Measurements from ENCODE around the gene ATP2C1.
A peak's percentile ranks its signal among the peaks of the same experiment; 100 is the strongest.
"Not testable (repeated sequence)": the region's sequence is repeated elsewhere in the genome, so short reads cannot be mapped to it uniquely, and the experiment has no call there.

ATP2C1 gene, protein sequence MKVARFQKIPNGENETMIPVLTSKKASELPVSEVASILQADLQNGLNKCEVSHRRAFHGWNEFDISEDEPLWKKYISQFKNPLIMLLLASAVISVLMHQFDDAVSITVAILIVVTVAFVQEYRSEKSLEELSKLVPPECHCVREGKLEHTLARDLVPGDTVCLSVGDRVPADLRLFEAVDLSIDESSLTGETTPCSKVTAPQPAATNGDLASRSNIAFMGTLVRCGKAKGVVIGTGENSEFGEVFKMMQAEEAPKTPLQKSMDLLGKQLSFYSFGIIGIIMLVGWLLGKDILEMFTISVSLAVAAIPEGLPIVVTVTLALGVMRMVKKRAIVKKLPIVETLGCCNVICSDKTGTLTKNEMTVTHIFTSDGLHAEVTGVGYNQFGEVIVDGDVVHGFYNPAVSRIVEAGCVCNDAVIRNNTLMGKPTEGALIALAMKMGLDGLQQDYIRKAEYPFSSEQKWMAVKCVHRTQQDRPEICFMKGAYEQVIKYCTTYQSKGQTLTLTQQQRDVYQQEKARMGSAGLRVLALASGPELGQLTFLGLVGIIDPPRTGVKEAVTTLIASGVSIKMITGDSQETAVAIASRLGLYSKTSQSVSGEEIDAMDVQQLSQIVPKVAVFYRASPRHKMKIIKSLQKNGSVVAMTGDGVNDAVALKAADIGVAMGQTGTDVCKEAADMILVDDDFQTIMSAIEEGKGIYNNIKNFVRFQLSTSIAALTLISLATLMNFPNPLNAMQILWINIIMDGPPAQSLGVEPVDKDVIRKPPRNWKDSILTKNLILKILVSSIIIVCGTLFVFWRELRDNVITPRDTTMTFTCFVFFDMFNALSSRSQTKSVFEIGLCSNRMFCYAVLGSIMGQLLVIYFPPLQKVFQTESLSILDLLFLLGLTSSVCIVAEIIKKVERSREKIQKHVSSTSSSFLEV

DNA sequence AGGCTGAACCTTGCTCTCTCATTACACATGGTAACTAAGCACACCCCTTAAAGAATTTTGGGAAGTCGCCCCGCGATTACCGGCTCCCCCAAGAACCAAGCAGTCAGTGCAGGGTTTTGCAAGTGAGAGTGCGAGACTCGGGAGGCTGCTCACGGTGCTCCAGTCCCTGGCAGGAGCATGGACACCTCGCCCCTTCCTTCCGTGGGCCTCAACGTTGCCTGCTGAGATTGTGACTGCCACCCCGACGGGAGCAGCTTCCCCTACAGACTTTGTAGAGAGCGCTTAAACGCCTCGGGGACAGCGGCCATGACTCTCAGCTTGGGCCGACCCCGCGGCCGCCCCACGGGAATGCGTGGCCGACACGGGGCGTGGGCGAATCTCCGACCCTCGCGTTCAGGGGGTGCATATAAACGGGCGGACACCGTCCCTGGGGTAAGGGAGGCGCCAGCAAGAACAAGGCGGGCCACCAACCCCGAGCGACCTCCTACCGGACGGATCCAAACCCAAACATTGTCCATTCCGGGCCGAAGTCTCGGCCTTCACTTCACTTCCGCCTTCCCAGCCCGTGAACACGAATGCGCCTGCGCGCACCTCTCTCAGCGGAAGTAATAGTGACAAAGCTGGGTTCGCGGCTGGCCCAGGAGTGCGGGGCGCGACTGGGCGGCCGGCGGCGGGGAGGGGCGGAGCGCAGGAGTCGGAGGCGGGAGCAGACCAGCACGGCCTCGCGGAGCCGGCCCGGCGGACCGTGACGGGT is at the start of gene ATP2C1:
TSS of gene ATP2C1 (plus strand) at position 709 of the 754 bp plus-strand sequence. CDS start 686 bp downstream, outside the sequence.
- peak; percentile 97 for DNase-seq

DNA sequence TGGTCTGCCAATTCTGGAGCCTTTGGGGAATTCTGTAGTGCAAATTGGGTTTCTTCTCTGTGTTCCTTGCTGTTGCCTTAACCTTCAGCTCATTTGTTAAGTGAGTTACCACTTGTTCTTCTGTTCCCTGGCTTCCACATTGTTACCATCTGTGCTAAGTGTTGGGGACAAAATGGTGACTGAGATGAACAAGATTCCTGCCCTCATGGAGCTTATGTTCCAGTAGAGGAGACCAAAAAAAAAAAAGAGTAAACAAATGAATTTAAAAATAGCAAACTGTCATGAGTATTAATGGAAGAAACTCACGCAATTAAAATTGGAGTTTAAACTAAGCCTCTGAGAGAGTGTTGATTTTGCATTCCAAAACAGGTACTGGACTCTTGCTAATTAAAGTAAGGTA is 49.4 kb upstream of the ATP2C1 start:
- no peak for DNase-seq

DNA sequence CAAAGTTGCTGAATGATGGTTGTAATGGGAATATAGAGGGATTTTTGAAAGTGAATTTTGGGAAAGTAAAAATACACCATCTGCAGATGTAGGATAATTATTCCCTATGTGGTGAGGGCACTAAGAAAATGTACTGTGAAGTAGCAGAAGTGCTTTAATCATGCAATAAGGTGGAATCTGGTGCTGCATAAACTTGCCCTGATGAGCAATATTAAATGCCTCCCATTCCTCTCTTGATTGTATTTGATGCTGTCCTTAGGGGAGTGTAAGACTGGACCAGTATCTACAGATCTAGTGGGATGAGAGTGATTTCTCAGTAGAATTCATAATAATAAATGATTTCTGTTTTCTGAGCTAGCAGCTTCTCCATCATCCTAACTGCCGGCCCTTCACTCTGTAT is 47.7 kb upstream of the ATP2C1 start:
- no peak for DNase-seq

DNA sequence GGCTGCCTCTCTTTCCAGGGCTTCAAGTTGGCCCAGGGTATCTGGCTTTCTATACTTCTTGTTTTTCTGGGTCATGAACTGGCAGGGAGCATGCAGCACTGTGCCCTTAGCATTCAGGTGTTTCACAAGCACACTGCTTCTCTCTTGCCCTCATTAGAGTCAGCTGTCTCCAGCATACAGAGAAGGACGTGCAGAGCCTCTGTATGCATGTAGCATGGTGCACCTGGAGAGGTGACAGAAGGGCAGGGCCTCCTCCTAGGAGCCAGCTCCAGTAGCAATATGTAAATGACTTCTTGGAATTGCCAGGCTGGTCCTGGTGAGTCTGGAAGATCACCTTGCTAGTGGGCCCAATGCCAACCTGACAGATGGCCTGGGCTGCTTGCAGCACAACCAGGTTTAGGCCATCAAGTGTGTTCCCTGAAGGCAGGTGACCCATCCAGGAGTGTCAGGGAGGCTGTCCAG is 44.8 kb upstream of the ATP2C1 start:
- peak; percentile 94 for DNase-seq

DNA sequence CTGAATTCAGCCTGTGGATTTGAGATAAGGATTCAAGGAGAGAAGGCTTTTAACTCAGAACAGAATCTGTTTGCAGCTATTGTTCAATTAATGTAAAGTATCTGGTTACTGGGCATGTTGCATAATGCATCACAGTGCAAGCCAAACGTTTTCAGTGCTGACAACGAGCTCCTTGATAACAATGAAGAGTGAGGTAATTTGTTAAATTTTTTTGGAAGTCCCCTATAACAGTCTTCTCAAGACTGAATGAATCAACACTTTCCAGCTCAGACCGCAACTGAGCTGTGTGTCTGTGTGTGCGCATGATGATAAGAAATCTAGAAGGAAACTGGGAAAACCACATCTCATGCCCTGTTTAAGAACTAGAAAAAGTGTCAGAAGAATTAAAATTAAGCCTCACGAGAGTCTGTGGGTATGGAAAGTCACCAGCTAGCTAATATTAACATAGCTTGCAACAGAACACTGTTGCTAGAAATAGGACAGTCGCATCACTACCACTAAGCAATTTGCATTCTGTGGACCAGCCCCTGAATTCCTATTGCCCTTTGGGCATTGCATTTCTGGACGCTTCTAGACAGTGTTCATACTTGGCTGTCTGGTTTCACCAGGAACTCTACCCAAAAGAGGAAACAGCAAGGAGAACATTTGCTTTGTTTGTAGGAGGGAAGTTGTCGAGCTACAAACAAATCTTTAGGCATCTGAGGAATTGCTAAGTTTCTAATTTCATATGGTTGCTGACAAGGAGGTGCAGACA is 43.7 kb upstream of the ATP2C1 start:
- DNase-seq = peak; percentile 79

DNA sequence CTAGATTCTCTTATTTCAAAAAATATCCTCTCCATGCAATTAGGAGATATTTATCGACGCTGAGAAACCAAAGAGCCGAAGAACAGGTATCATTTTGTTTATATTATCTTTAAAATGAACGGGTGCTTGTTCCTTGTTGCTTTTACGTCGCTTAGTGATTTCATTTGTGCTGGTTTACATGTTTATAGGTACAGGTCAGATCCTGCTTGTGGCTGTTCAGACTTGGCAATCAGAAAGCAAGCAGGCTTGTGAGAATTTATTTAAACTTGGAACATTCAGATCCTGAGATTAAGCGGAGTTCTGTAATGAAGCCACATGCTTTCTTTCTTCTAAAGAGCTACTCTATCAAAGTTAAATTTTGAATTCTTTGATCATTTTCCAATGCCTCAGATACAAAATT is 43.0 kb upstream of the ATP2C1 start:
- DNase-seq = no peak

DNA sequence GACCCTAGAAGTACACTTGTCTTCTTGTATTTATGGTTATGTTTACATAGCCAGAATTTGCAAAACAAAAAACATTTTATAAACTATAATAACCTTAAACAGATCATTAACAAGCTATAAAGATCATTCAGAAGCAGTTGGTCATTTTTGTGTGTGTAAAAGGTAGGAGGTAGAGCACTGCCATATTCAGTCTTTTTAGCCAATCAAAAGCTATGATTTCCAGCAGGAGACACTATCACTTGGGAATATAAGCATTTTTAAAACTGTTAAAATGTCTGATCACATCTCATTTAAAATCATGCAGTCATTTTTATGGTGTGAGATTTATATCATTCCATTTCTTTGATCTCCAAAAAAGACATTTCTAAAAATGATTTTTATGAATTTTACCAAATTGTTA is 42.6 kb upstream of the ATP2C1 start:
- DNase-seq = no peak

DNA sequence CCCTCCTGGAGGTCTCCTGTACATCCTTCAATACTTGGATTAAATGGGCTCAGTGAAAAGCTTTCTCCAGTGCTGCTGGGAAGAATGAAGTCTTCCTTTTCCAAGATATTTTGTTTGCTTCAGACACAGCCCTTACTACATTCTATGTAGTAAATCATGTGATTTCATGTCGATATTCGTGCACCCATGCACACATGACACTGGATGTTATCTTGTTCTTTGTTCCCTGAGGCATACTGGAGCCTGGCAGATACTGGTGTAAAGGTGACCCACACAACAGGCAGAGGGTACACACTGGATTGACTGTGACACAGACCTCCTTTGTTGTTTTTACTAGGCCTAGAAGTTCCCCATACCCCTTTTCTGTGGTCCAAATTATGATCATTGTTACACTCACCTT is 40.3 kb upstream of the ATP2C1 start:
- DNase-seq = no peak

DNA sequence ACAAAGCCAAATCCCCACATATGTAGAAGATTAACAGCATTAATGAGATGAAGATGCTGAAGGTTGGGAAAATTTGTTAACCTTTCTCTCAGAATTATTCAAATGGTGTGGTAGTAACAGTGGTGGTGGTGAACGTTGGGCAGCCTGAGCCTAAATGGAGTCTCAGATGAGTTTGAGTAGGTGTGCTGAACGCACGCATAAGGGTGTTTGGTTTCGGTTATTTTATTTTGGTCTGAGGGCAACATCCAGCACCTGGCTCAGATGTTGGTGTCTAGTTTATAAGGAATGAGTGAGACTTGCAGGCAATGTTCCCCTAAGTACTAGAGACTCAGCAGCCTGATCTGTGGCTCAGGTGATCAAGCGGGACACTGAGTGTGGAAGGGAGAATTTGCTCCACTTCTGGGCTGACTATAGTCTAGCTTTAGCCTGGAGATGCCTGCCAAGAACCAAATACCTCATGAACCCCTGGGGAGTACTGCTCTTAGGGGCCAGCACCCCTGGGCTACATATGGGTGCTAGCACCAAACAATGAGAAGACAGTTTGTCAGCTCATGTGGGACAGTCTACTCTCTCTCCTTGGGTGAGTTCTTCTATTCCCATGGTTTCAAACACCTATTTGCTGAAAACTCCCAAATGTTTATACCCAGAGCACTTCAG is 39.5 kb upstream of the ATP2C1 start:
- DNase-seq = no peak

DNA sequence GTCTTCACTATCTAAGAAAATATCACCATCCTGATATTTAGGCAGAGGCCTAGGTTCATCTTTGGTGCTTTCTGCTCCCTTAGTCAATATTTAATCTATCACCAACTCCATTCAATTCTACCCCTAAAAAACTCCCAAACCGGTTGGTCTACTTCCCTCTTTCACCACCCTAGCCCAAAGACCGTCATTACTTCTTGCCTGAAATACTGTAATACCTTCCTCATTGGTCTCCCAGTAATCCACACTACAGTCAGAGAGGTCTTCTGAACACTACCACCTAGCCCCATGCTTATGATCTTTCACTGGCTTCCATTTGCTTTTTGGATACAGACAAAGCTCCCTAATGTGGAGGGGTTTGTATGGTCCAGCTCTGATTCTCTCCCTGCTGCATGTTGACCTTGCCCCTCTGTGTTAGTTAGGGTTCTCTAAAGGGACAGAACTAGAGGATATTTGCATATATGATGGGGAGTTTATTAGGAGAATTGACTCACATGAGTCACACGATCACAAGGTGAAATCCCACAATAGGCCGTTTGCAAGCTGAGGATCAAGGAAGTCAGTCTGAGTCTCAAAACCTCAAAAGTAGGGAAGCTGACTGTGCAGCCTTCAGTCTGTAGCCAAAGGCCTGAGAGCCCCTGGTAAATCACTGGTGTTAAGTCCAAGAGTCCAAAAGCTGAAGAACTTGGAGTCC is 36.4 kb upstream of the ATP2C1 start:
- DNase-seq = no peak

DNA sequence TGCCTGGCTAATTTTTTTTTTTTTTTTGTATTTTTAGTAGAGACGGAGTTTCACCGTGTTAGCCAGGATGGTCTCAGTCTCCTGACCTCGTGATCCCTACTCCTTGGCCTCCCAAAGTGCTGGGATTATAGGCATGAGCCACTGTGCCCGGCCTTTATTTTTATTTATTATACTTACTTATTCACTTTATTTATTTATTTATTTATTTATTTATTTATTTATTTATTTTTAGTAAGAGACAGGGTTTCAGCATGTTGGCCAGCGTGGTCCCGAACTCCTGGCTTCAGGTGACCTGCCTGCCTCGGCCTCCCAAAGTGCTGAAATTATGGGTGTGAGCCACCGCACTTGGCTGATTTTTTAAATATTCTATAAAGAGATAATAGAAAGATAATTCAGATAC is 31.8 kb upstream of the ATP2C1 start:
- DNase-seq = not testable (repeated sequence)

DNA sequence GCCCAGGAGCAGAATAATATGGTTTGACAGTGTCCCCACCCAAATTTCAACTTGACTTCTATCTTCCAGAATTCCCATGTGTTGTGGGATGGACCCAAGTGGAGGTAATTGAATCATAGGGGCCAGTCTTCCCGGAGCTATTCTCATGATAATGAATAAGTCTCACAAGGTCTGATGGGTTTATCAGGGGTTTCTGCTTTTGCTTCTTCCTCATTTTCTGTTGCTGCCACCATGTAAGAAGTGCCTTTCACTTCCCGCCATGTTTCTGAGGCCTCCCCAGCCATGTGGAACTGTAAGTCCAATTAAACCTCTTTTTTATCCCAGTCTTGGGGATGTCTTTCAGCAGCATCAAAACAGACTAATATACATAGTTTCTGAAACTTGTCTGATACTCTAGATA is 28.4 kb upstream of the ATP2C1 start:
- DNase-seq = no peak

DNA sequence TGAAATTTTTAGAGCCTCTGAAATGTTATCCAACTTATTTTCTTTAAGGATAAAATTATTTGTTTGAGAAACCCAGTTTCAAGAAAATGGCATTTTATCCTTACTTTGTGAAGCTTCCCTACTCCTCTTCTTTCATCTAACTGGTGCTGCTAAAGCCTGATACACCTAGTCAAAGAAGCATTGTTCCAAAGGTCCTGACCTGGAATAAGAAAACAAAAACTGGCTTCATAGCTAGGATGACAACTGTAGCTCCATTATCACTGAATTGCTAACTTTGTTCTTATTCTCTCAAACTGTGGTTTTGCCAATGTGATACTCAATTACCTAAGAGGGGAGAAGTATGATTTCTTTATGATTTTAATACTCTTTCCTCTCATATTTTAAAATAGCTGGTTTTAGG is 27.6 kb upstream of the ATP2C1 start:
- DNase-seq = no peak

DNA sequence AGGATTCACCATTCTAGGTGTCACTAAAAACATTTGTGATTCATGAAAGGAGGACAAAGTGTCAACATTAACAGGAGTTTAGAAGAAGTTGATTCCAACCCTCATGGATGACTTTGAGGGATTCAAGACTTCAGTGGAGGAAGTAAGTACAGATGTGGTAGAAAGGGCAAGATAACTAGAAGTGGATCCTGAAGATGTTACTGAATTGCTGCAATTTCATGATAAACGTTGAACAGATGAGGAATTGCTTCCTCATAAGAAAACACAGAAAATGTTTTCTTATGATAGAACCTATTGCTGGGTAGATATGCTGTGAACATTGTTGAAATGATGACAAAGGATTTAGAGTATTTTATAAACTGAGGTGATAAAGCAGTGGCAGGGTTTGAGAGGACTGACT is 23.5 kb upstream of the ATP2C1 start:
- no peak for DNase-seq

DNA sequence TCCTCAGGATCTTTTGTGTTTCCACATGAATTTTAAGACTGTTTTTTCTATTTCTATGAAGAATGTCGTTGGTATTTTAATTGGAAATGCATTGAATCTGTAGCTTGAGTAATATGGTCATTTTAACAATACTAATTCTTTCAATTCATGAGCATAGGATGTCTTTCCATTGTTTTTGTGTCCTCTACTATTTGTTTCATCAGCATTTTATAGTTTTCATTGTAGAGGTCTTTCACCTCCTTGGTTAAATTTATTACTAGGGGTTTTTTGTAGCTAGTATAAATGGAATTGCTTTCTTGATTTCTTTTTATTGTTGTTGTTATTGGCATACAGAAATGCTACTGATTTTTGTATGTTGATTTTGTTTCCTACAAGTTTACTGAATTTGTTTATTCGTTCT is 17.3 kb upstream of the ATP2C1 start:
- DNase-seq = no peak

DNA sequence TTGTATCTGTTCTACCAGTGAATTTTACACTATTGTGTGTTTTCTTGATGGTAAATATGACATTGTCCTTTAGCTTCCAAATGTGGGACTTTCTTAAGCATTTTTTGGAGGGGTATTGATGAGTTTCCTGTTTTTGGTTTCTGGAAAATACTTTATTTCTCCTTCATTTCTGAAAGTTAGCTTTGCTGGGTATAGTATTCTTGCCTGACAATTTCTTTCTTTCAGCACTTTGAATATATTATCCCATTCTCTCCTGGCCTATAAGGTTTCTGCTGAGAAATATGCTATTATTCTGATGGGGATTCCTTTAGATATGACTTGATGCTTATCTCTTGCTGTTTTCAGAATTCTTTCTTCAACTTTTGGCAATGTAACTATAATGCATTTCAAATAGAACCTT is 15.4 kb upstream of the ATP2C1 start:
- DNase-seq = no peak

DNA sequence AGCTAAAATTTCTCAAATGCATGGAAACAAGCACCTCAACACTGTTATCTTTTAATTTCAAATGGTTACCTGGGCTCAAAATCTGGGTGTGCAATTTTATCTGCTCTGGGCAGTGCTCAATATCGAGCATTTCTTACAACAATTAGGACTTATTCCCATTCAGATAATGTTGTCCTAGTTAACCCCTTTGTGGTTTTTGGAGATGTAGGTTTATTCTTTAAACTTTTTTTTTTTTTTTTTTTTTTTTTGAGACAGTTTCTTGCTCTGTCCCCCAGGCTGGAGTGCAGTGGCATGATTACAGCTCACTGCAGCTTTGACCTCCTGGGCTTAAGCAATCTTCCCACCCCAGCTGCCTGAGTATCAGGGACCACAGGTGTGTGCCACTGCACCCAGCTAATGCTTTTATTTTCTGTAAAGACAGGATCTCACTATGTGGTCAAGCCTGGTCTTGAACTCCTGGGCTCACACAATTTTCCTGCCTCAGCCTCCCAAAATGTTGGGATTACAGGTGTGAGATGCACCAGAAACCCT is 4.4 kb upstream of the ATP2C1 start:
- DNase-seq = no peak

DNA sequence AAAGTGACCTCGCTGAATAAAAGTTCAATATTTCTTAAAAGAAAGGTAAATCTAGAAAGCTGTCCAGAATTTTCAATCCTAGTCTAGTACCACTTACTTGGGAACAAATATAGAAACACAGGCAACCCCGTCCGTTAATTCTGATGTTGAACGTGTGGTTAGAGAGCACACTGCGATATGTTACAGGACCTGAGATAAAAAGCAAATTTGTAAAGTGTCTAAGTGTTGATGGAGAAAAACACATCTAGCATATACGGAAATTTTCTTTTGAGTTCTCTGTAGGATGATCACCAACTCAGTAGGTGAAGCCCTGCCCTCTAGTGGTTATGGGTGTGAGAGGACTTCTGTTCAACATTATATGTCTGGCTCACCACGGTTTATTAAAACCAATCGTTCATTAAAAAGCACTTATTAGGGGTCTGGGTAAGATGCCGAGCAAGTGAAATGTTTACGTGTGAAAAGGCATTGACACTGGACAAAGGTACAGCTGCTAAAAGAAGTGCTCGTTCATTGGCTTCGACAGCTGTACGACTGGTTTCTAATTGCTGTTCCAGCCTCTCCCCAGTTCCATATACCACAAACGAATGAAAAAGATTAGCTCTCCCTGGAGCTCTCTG is 1.0 kb upstream of the ATP2C1 start:
- DNase-seq = peak; percentile 89

DNA sequence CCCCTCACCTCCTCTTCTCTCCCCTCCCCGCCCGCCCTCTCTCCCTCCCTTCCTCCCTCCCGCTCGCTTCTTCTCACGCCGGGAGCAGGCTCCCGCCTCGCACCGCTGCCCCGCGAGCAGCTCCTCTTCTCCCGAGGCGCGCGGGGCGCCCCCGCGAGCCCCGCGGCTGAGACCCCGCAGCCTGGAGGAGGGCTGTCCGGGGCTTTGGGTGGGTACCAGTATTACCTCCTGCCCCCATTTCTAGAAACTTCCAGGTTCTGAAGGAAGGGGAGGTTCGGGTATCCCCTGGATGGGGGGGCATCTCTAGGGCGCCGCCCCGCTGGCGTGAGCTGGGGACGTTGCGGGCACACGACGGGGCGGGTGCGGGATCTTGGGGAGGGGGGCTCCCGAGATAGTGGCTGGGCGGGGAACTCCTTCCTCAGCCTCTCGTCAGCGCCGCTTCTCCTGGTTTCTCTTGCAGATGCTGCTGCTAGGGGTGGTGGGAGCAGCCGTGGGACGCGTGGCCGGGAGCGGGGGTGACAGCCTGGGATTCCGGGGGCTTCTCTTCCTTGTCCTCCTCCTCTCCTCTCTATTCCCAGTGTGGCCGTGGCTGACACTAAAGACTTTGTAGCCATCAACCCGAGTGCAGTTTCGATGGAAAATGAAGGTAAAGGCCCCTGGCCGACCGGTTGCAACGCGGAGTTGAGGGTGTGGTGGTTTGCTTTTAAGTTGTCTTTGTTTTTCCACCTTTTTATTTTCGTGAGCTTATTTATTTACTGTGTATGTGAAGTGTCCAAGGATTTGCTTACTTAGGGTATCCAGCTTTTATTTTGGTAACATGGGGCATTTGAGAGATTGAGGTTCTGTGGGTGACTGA is 474 bp downstream of the ATP2C1 start:
- peak; percentile 29 for DNase-seq

DNA sequence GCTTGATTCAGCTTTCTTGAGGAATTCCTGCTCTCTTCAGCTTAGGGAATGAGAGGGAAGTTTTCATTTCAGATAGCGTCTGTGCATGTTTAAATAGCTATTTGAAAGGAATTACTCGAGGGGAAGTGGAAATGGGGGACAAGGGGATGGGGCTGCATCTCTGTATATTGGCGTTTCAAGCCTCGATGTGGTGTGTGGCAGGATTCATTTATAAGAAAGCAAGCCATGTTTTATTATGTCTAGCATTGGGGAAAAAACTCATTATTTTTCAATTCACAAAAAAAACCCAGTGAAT is 1.0 kb downstream of the ATP2C1 start:
- no peak for DNase-seq
